Measurements from ENCODE around the gene BMF.

BMF gene

DNA sequence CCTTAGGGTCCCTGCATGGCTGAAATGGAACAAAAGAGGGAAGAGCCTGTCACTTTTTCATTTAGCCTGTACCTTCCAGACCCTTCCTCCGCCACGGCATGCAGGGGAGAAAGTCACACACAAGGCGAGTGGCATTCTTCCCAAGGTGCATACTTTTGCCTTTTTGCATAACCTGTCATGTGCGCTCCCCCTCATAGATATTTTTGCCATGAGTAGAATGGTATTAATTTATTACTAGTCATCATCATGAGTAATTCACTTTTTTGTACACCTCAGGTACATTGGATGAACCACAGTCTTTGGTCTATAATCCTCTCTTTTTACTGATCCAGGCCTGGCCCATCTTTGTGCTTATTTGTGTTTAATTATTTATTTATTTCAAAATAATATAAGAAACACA lies 43.3 kb upstream of the BMF start:
- no peaks in the 10 kb centered on the region for H3K36me3 ChIP-seq (replicated peaks; ENCODE audit: low read depth, low read length)
- H3K27me3 ChIP-seq (ENCODE audit: low read depth, low read length), result no peaks in the 10 kb centered on the region
- no peak overlapping the region for H2AFZ ChIP-seq (ENCODE audit: low read depth, low read length)
- H4K20me1 ChIP-seq (ENCODE audit: insufficient read depth, low read length), result no peaks in the 10 kb centered on the region
- TF ChIP-seq, protein P1, sequence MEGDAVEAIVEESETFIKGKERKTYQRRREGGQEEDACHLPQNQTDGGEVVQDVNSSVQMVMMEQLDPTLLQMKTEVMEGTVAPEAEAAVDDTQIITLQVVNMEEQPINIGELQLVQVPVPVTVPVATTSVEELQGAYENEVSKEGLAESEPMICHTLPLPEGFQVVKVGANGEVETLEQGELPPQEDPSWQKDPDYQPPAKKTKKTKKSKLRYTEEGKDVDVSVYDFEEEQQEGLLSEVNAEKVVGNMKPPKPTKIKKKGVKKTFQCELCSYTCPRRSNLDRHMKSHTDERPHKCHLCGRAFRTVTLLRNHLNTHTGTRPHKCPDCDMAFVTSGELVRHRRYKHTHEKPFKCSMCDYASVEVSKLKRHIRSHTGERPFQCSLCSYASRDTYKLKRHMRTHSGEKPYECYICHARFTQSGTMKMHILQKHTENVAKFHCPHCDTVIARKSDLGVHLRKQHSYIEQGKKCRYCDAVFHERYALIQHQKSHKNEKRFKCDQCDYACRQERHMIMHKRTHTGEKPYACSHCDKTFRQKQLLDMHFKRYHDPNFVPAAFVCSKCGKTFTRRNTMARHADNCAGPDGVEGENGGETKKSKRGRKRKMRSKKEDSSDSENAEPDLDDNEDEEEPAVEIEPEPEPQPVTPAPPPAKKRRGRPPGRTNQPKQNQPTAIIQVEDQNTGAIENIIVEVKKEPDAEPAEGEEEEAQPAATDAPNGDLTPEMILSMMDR (IDR thresholded peaks at IDR 0.05; ENCODE audit: low read depth, low read length), result no peak
- no peak for TF ChIP-seq EZH2phosphoT487 (IDR thresholded peaks at IDR 0.05; ENCODE audit: low read depth)
- H3K4me2 ChIP-seq (ENCODE audit: low read length), result no peak overlapping the region
- no peak overlapping the region for H3K4me3 ChIP-seq (ENCODE audit: low read length)
- peaks cover 11% of the 10 kb centered on the region for H3K4me1 ChIP-seq (ENCODE audit: low read length)
- H3K79me2 ChIP-seq (ENCODE audit: low read length), result no peaks in the 10 kb centered on the region
- no peaks in the 10 kb centered on the region for H3K9me3 ChIP-seq (ENCODE audit: insufficient read depth, low read length)
- no peak overlapping the region for H3K27ac ChIP-seq (ENCODE audit: low read length)
- no peak overlapping the region for H3K9ac ChIP-seq (ENCODE audit: low read length)

DNA sequence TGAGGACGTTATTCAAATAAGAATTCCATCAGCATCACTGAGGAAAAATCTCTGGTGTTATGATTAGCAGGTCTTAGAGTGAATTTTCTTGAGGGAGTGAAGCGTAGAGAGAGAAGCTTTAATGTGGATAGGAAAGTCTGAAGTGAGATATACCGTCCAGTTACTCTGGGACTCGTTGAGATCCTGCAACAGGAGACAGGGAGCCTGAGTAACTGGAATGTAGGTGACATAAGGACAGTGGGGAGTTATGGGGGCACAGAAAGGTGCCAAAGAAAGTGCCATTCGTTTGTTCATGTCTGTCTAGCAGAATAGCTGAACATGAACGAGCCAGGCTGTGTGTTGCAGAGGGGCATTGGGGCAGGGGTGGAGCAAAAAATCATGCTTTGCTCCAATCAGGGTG lies 42.8 kb upstream of the BMF start:
- Histone ChIP-seq H3K9ac (ENCODE audit: low read length) (no peak overlapping the region), H3K4me2 (ENCODE audit: low read length) (no peak overlapping the region), H3K36me3 (replicated peaks; ENCODE audit: low read depth, low read length) (no peaks in the 10 kb centered on the region), H3K4me1 (ENCODE audit: low read length) (peaks cover 11% of the 10 kb centered on the region), H3K4me3 (ENCODE audit: low read length) (no peak overlapping the region), H2AFZ (ENCODE audit: low read depth, low read length) (no peak overlapping the region), H3K27ac (ENCODE audit: low read length) (no peak overlapping the region), H3K9me3 (ENCODE audit: insufficient read depth, low read length) (no peaks in the 10 kb centered on the region), H4K20me1 (ENCODE audit: insufficient read depth, low read length) (no peaks in the 10 kb centered on the region), H3K27me3 (ENCODE audit: low read depth, low read length) (no peaks in the 10 kb centered on the region), H3K79me2 (ENCODE audit: low read length) (no peaks in the 10 kb centered on the region)
- TF ChIP-seq EZH2phosphoT487 (IDR thresholded peaks at IDR 0.05; ENCODE audit: low read depth), result no peak
- TF ChIP-seq, protein P1 (IDR thresholded peaks at IDR 0.05; ENCODE audit: low read depth, low read length), result no peak

DNA sequence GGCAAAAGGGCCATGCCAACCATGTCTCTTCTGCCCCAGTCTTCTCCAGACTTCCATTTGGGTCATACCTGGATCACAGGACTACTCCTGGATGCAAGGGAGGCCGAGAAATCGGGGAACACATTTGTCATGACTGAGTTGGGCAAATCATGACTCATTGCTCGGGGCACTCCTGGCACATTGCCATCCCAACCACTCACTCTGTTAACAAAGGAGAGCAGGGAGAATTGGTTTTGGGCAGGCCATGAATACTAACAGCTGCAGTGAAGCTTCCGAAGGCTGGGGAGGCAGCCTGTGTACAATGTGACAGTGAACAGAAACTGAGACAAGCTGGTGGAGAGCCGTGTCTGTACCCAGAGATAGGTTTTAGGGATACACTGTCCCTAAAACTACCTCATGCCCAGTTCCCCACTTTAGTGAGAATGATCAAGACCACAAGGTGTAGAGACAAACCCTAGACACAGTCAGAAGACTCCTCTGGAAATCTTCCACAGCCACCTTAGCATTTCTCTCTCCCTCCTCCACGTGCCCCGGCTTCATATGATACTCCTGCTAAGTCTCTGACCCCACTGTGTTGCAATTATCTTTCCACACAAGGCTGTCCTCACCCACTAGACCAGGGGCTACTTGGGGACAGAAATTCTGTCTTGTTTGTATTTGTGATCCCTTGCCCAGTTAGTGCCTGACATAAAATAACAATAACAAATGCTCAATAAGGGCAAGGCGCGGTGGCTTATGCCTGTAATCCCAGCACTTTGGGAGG lies 41.7 kb upstream of the BMF start:
- Histone ChIP-seq H2AFZ (ENCODE audit: low read depth, low read length) (no peak overlapping the region), H3K36me3 (replicated peaks; ENCODE audit: low read depth, low read length) (no peaks in the 10 kb centered on the region), H4K20me1 (ENCODE audit: insufficient read depth, low read length) (no peaks in the 10 kb centered on the region), H3K4me2 (ENCODE audit: low read length) (no peak overlapping the region), H3K9me3 (ENCODE audit: insufficient read depth, low read length) (no peaks in the 10 kb centered on the region), H3K9ac (ENCODE audit: low read length) (no peak overlapping the region), H3K4me3 (ENCODE audit: low read length) (no peak overlapping the region), H3K79me2 (ENCODE audit: low read length) (no peaks in the 10 kb centered on the region), H3K27me3 (ENCODE audit: low read depth, low read length) (no peaks in the 10 kb centered on the region), H3K27ac (ENCODE audit: low read length) (no peak overlapping the region), H3K4me1 (ENCODE audit: low read length) (peaks cover 2% of the 10 kb centered on the region)
- TF ChIP-seq EZH2phosphoT487 (IDR thresholded peaks at IDR 0.05; ENCODE audit: low read depth), result no peak
- TF ChIP-seq, protein P1 (IDR thresholded peaks at IDR 0.05; ENCODE audit: low read depth, low read length), result no peak

DNA sequence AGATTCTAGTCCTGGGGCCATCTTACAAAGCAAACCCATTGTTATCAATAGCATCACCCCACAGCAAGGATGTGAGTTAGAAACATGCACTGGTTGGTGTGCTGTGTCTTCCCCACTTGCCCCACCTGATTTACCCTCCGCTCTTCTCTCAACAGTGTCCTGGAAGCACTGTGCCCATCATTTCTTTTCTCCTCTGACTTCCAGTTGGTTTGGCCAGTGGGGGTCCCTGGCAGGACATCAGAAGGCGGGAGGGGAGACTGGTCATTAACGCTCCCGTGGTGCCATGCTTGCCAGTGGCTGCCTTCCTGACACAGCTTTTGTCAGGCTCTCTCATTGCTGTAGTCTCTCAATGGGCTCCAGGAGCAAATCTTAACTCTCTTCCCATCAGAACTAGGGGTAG lies 40.7 kb upstream of the BMF start:
- Histone ChIP-seq H4K20me1 (ENCODE audit: insufficient read depth, low read length) (no peaks in the 10 kb centered on the region), H3K36me3 (replicated peaks; ENCODE audit: low read depth, low read length) (no peaks in the 10 kb centered on the region), H3K4me2 (ENCODE audit: low read length) (no peak overlapping the region), H2AFZ (ENCODE audit: low read depth, low read length) (no peak overlapping the region), H3K79me2 (ENCODE audit: low read length) (no peaks in the 10 kb centered on the region), H3K27ac (ENCODE audit: low read length) (no peak overlapping the region), H3K9me3 (ENCODE audit: insufficient read depth, low read length) (no peaks in the 10 kb centered on the region), H3K9ac (ENCODE audit: low read length) (no peak overlapping the region), H3K4me3 (ENCODE audit: low read length) (no peak overlapping the region), H3K27me3 (ENCODE audit: low read depth, low read length) (no peaks in the 10 kb centered on the region), H3K4me1 (ENCODE audit: low read length) (no peaks in the 10 kb centered on the region)
- TF ChIP-seq, protein P1 (IDR thresholded peaks at IDR 0.05; ENCODE audit: low read depth, low read length), result no peak
- TF ChIP-seq EZH2phosphoT487 (IDR thresholded peaks at IDR 0.05; ENCODE audit: low read depth), result no peak
